IPS-18a (cell line): ENCODE results near the gene HP1BP3.

Source experiments
- H3K27ac ChIP-seq: one replicate; pipeline ENCODE4 v1.5.1; 2013; ENCODE audit warnings: low read length
- H3K27me3 ChIP-seq: one replicate; pipeline ENCODE4 v1.6.1; 2013; ENCODE audit warnings: mild to moderate bottlenecking, low read length; ENCODE audit not compliant: control insufficient read depth, insufficient read depth
- H3K36me3 ChIP-seq: one replicate; pipeline ENCODE4 v1.6.1; 2013; ENCODE audit warnings: low read depth, low read length; ENCODE audit not compliant: control insufficient read depth
- H3K4me1 ChIP-seq: one replicate; pipeline ENCODE4 v1.6.1; 2013; ENCODE audit warnings: low read depth, low read length; ENCODE audit not compliant: control insufficient read depth
- H3K4me3 ChIP-seq: one replicate; pipeline ENCODE4 v1.5.1; 2013; ENCODE audit warnings: low read length
- H3K9ac ChIP-seq: one replicate; pipeline ENCODE4 v1.6.1; 2013; ENCODE audit warnings: mild to moderate bottlenecking, low read length, moderate library complexity
- H3K9me3 ChIP-seq: one replicate; pipeline ENCODE4 v1.6.1; 2013; ENCODE audit warnings: low read depth, low read length; ENCODE audit not compliant: control insufficient read depth

The HP1BP3 gene

DNA sequence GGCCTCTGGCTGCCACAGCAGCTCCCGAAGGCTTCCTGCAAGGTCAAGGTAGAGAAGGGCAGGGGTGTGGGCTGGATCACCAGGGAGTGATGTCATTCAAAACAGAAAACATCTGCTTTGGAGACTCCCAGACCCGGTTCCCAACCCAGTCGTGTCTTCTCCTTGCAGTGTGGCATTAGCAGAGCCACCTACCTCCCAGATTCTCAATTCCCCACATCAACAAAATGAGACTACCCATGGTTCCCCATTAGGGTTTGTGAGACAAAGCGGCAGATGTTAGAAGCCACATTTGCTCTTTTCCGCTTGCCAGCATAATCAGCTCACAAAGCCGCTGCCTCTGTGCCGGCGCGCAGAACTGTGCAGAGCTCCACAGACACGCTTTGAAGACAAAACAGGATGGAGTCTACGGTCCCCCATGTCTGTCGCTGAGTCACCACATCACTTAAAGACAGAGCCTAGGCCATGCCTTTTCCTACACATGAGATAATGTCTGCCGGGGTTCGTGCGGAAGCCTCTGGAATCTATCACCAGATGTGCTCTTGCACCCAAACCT, 81.8 kb downstream of the HP1BP3 start:
- Histone ChIP-seq H3K4me3 (no peak overlapping the region), H3K4me1 (no peaks in the 10 kb centered on the region), H3K9me3 (no peaks in the 10 kb centered on the region), H3K36me3 (peaks cover 6% of the 10 kb centered on the region), H3K27me3 (no peaks in the 10 kb centered on the region), H3K27ac (no peak overlapping the region), H3K9ac (no peak overlapping the region)

DNA sequence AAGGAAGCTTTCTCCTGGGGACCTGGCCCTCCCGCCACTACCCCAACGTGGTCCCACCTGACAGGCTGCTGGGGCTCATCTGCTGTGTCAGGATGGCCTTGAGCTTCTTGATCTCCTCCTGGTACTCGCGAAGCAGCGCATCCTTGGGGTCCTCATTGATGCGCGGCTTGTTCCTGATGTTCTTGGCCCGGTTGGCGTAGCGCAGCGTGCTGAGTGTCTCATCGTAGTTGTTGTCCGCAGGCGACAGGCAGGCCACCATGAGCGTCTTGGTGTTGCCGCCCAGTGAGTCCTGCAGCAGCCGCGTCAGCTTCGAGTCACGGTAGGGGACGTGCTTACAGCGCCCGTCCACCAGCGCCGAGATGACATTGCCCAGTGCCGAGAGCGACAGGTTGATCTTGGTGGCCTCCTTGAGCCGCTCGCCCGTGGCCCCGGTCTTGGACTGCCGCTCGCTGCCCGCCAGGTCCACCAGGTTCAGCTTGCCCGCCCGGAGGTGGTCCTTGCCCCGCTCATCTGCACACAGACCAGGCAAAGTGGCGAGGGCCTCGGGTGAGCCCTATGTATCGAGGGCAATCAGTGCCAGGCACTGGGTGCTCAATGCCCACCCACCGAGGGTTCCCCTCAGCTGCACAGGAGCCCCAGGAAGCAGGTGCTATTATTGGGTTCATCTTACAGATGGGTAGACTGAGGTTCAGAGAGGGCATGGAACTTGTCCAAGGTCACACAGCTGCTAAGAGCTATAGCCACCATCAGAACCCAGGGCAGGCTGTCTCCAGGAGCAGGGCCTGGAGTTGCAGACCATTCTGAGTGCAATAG, 82.5 kb downstream of the HP1BP3 start:
- peaks cover 6% of the 10 kb centered on the region for H3K36me3 ChIP-seq
- H3K27me3 ChIP-seq: no peaks in the 10 kb centered on the region
- no peaks in the 10 kb centered on the region for H3K4me1 ChIP-seq
- H3K4me3 ChIP-seq: no peak overlapping the region
- H3K9ac ChIP-seq: no peak overlapping the region
- no peaks in the 10 kb centered on the region for H3K9me3 ChIP-seq
- no peak overlapping the region for H3K27ac ChIP-seq

DNA sequence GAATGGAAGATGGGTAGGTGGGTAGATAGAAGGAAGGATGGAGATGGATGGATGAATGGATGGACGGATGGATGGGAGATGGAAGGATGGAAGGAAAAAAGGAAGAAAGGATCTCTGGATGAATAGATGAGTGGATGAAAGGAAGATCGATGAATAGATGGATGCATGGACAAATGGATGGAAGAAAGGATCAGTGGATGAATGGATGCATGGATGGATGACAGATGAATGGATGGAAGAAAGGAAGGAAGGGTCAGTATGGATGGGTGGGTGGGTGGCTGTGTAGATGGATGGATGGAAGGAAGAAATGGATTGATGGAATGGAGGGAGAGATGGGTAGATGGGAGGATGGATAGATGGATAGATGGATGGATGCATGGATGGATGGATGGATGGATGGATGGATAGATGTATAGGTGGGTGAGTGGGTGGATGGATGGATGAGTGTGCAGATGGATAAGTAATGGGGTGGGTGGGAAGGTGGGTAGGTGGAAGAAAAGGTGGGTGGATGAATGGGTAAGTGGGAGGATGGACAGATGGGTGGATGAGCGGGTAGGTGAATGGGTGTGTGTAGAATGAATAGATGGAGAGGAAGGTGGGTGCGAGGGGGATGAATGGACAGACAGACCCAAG, 83.9 kb downstream of the HP1BP3 start:
- Histone ChIP-seq H3K9ac (no peak overlapping the region), H3K4me1 (no peaks in the 10 kb centered on the region), H3K4me3 (no peak overlapping the region)

DNA sequence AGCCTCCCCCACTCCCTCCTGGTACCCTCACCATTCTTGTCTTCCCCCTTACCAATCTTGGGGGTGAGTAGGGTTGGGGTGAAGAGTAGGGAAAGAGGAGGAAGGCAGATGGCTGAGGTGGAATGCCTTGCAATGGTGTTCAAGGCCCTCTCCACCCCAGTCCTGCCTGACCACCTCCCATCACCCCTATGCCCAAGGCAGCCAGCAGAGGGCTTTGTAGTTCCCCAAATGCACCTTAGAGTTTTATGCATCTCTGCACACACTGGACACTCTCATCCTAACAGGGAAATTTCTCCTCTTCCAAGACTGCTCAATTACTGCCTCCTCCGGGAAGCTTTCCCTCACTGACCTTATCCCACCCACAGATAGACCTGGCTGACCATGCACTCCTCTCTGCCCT, 84.7 kb downstream of the HP1BP3 start:
- no peaks in the 10 kb centered on the region for H3K36me3 ChIP-seq
- no peak overlapping the region for H3K4me3 ChIP-seq
- H3K27ac ChIP-seq: no peak overlapping the region
- no peaks in the 10 kb centered on the region for H3K27me3 ChIP-seq
- no peaks in the 10 kb centered on the region for H3K4me1 ChIP-seq
- no peaks in the 10 kb centered on the region for H3K9me3 ChIP-seq
- H3K9ac ChIP-seq: no peak overlapping the region

More for the DNA sequence above, 83.9 kb downstream of the HP1BP3 start:
- Histone ChIP-seq H3K36me3 (no peaks in the 10 kb centered on the region), H3K27me3 (no peaks in the 10 kb centered on the region), H3K27ac (no peak overlapping the region), H3K9me3 (no peaks in the 10 kb centered on the region)

DNA sequence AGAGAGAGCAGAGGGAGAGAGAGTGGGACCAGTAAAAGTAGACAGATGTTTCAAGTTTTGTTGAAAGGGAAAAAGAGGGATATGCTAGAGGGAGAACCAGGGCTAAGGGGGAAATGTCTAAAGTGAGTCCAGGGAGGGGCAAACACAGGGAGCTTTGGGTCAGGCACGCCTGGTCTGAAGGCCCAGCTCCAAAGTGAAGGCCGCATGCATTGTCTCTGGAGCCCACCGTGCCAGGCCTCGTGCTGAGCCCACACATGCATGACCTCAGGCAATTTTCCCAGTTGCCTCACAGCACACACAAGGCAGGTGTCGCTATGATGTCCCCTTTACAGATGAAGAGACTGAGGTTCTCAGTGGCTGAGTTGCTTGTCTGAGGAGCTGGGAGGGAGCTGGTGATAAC, 85.3 kb downstream of the HP1BP3 start:
- Histone ChIP-seq H3K9me3 (no peaks in the 10 kb centered on the region), H3K9ac (no peak overlapping the region), H3K27me3 (no peaks in the 10 kb centered on the region), H3K4me3 (no peak overlapping the region), H3K4me1 (no peaks in the 10 kb centered on the region), H3K36me3 (no peaks in the 10 kb centered on the region), H3K27ac (no peak overlapping the region)

DNA sequence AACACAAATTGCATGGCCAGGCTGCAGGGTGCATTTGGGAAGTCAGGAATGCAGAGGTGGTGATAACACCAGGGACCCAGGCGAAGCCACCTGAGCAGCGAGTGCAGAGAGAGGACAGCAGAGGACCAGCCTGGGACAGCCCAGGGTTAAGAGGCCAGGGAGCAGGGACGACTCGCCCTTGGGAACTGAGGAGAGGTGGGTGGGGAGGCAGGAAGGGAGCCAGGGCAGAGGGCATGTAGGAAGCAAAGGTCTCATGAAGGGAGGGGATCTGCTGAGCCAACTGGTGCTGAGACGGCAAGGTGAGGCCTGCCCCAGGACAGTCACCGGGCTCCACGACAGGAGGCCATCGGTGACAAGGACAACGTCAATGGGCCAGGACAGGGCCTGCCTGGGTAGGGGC, 85.7 kb downstream of the HP1BP3 start:
- Histone ChIP-seq H3K27ac (no peak overlapping the region), H3K4me1 (no peaks in the 10 kb centered on the region), H3K9ac (no peak overlapping the region), H3K36me3 (no peaks in the 10 kb centered on the region), H3K27me3 (no peaks in the 10 kb centered on the region), H3K4me3 (no peak overlapping the region), H3K9me3 (no peaks in the 10 kb centered on the region)

DNA sequence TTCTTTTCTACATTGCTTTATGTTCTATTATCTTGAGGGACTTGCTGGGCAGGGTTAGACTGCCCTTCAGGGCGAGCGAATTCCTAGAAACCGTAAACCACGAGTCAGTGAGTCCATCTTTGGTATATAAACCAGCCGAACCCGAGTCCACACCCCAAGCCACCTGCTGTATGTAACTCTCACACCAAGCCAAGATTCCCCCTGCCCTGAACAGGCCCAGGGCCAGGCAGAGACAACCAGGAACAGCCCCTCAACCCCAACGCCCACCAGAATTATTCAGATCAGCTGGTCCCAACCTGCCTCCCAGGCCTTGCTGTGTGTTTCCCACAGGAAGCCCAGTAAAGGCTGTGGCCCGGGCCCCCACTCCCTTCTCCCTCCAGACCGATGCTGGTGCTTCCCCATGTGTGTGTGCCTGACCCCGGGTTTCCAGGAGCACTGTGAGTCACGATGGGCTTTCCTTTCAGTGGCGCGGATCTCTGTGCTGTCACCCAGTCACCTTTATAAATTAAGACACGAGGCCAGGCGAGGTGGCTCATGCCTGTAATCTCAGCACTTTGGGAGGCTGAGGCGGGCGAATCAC, 86.4 kb downstream of the HP1BP3 start:
- Histone ChIP-seq H3K36me3 (no peaks in the 10 kb centered on the region), H3K4me1 (no peaks in the 10 kb centered on the region), H3K4me3 (no peak overlapping the region), H3K27ac (no peak overlapping the region), H3K9ac (no peak overlapping the region), H3K9me3 (no peaks in the 10 kb centered on the region), H3K27me3 (no peaks in the 10 kb centered on the region)

DNA sequence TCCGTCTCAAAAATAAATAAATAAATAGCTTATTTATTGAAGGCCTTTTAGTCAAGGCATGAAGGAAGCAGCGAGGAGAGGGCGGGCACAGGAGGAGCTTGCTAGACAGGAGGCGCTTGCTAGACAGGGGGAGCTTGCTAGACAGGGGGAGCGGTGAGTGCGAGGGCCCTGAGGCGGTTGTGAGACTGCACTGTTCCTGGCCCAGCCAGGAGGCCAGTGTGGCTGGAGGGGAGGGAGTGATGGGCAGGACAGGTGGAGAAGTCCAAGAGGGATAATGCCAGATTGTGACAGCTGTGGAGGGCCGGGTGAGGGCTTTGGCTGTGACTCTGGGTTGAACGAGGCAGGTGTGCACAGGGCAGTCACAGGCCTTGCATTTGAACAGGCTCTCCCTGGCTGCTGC, 87.5 kb downstream of the HP1BP3 start:
- Histone ChIP-seq H3K9me3 (no peaks in the 10 kb centered on the region), H3K36me3 (no peaks in the 10 kb centered on the region), H3K4me1 (no peaks in the 10 kb centered on the region), H3K9ac (no peak overlapping the region), H3K27ac (no peak overlapping the region), H3K27me3 (no peaks in the 10 kb centered on the region), H3K4me3 (no peak overlapping the region)

DNA sequence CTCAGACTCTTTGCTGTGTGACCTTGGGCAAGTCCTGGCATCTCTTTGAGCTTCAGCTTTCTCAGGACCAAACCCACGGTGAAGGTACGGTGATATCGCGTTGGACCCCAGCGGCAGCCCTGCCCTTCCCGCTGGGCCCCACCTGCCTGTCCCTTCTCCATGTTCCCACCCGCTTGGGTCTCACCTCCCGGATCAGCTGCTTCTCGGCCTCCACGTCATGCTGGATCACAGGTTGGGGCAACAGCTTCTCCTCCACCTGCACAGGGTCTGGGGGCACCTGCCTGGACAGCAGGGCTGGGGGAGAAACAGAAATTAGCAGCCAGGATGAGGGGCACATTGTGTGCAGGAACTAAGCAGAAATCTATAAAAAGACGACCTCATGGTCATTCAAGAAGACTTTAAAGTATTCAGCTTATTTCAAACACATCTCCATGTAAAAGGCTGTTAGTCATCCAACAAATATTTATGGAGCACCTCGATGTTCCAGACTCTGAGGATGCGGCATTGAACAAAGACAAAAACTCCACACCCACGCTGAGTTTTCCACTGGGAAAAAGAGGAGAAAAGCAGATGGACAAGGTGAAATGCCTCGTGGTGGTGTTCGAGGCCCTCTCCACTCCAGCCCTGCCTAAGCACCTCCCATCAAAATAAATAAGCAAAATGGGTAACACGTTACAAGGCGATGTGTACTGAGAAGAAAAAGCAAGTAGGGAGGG, 88.8 kb downstream of the HP1BP3 start:
- Histone ChIP-seq H3K9me3 (no peaks in the 10 kb centered on the region), H3K4me1 (no peaks in the 10 kb centered on the region), H3K27ac (no peak overlapping the region), H3K27me3 (no peaks in the 10 kb centered on the region), H3K9ac (no peak overlapping the region), H3K4me3 (no peak overlapping the region), H3K36me3 (no peaks in the 10 kb centered on the region)

DNA sequence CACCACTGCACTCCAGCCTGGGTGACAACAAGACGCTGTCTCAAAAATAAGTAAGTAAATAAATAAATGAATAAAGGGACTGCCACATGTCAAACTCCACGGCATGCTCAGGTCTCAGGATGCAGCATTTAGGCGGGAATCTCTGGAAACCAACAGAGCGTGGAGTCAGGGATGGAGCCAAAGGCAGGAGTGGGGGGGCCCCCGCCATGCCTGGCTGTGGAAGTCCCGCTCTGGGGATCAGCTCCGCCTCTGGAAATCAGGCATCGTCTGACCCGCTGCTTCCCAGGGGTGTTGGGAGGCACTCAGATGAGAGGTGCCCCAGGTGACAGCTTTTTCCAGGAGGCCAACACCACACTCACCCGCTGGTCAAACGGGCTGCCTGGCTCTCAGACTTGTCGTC, 89.5 kb downstream of the HP1BP3 start:
- Histone ChIP-seq H3K4me3 (no peak overlapping the region), H3K27ac (no peak overlapping the region), H3K9ac (no peak overlapping the region), H3K27me3 (no peaks in the 10 kb centered on the region), H3K9me3 (no peaks in the 10 kb centered on the region), H3K36me3 (no peaks in the 10 kb centered on the region), H3K4me1 (no peaks in the 10 kb centered on the region)
